GM23248 (cell line): ENCODE measurements around the gene PGBD5. TPM values are rescaled to one million over a fixed set of nuclear protein-coding genes. Genes with fewer than 3 reads are reported as not detected.

Experiments
- DNase-seq: peaks from one replicate; pipeline ENCODE4 v3.0.0-alpha.2; 2015
- H2AFZ ChIP-seq: fragments of 200-600 bp; sonication (generic); 2 replicates; pipeline ENCODE4 v1.6.1; 2016; ENCODE audit warnings: antibody characterized with exemption
- H3F3A ChIP-seq: fragments of 200-600 bp; sonication (generic); 2 replicates; pipeline ENCODE4 v1.6.1; 2016; ENCODE audit warnings: mild to moderate bottlenecking, antibody characterized with exemption, mixed run types; ENCODE audit not compliant: insufficient read depth
- H3K27ac ChIP-seq: fragments of 200-600 bp; sonication (generic); 2 replicates; pipeline ENCODE4 v1.5.1; 2016; ENCODE audit warnings: mild to moderate bottlenecking
- H3K27me3 ChIP-seq: fragments of 200-600 bp; sonication (generic); replicated peaks from 2 replicates; pipeline ENCODE4 v1.6.1; 2016; ENCODE audit warnings: mild to moderate bottlenecking; ENCODE audit not compliant: insufficient read depth
- H3K36me3 ChIP-seq: fragments of 200-600 bp; sonication (generic); 2 replicates; pipeline ENCODE4 v1.6.1; 2016; ENCODE audit warnings: low read depth, mild to moderate bottlenecking
- H3K4me1 ChIP-seq: fragments of 200-600 bp; sonication (generic); 2 replicates; pipeline ENCODE4 v1.6.1; 2016; ENCODE audit warnings: mild to moderate bottlenecking; ENCODE audit not compliant: insufficient read depth
- H3K4me2 ChIP-seq: fragments of 200-600 bp; sonication (generic); one replicate; pipeline ENCODE4 v1.6.1; 2016; ENCODE audit warnings: mild to moderate bottlenecking; ENCODE audit not compliant: unreplicated experiment
- H3K4me3 ChIP-seq: fragments of 200-600 bp; sonication (generic); 2 replicates; pipeline ENCODE4 v1.5.1; 2016; ENCODE audit warnings: mild to moderate bottlenecking
- H3K79me2 ChIP-seq: fragments of 200-600 bp; sonication (generic); 2 replicates; pipeline ENCODE4 v1.6.1; 2016; ENCODE audit warnings: mild to moderate bottlenecking; ENCODE audit not compliant: insufficient read depth
- H3K9ac ChIP-seq: fragments of 200-600 bp; sonication (generic); 2 replicates; pipeline ENCODE4 v1.6.1; 2016; ENCODE audit warnings: mild to moderate bottlenecking
- H3K9me2 ChIP-seq: fragments of 200-600 bp; sonication (generic); 2 replicates; pipeline ENCODE4 v1.6.1; 2016; ENCODE audit warnings: mixed run types, mild to moderate bottlenecking, moderate library complexity; ENCODE audit not compliant: insufficient read depth
- H3K9me3 ChIP-seq: fragments of 200-600 bp; sonication (generic); one replicate; pipeline ENCODE4 v1.6.1; 2017; ENCODE audit warnings: low read depth
- H4K20me1 ChIP-seq: fragments of 200-600 bp; sonication (generic); 2 replicates; pipeline ENCODE4 v1.6.0; 2016; ENCODE audit not compliant: insufficient read depth
- EZH2 ChIP-seq: fragments of 200-600 bp; sonication (generic); IDR thresholded peaks from 2 replicates; pipeline ENCODE4 v1.6.1; 2018; ENCODE audit warnings: antibody characterized with exemption, mild to moderate bottlenecking; ENCODE audit not compliant: insufficient read depth, poor library complexity, severe bottlenecking
- EZH2phosphoT487 ChIP-seq: fragments of 200-600 bp; sonication (generic); IDR thresholded peaks from 2 replicates; pipeline ENCODE4 v1.6.1; 2018; ENCODE audit warnings: antibody characterized with exemption, moderate library complexity, mild to moderate bottlenecking, low read depth; ENCODE audit not compliant: insufficient read depth
- WGBS, 2 experiments: methylation state at CpG; one replicate each; pipeline ENCODE4 v1.1.6; 2015 to 2017; ENCODE audit warnings: low lambda C conversion rate in 2 of 2, low coverage in 1 of 2; ENCODE audit errors: missing lambda C conversion rate in 2 of 2; 5-methylcytosine and 5-hydroxymethylcytosine counted together
- in situ Hi-C: fragments of 300-500 bp; cut with MboI; formaldehyde crosslinking; loops from 2 replicates; pipeline ENCODE4 v1.15.0; 2020
- polyA plus RNA-seq: library from polyadenylated mRNA; unstranded; fragments of >200 nt; fragmentation: Nextera tagmentation; extraction: Ambion mirVana; gene quantifications from 2 replicates; pipeline ENCODE4 v1.2.1, GENCODE V29; 2016
- total RNA-seq: library from RNA; depleted of rRNA; stranded (reverse); fragments of >200 nt; shearing (Covaris generic); gene quantifications from 2 replicates; pipeline ENCODE4 v1.2.3, GENCODE V29; 2014

PGBD5 gene
- total and polyA plus RNA-seq, 2 experiments from 2014 or later, result 0.23 to 0.32 TPM

- no peak overlapping the region for H3K4me2 ChIP-seq
- H3K27ac ChIP-seq, result no peak overlapping the region
- no peak overlapping the region for H3K9ac ChIP-seq
- no peak for DNase-seq
- in situ Hi-C loops, result no loop called here
- H3K4me3 ChIP-seq, result no peak overlapping the region
- H3K4me1 ChIP-seq, result no peaks in the 10 kb centered on the region
- H3K79me2 ChIP-seq, result no peaks in the 10 kb centered on the region
- 90 to 93% methylated on average over 12 of the region's 12 CpGs for WGBS, 2 experiments
- peaks cover 3% of the 10 kb centered on the region; the same call in 1 of the 2 replicates for H3K36me3 ChIP-seq
- no peaks in the 10 kb centered on the region for H3K9me3 ChIP-seq
- 0 out of 2 replicates have a peak, but pooled peaks cover 6% of the 10 kb centered on the region for H3F3A ChIP-seq
- no peaks in the 10 kb centered on the region for H3K27me3 ChIP-seq
- H4K20me1 ChIP-seq, result no peaks in the 10 kb centered on the region
- no peak for TF ChIP-seq EZH2
- no peak overlapping the region for H2AFZ ChIP-seq
- no peaks in the 10 kb centered on the region for H3K9me2 ChIP-seq
Measured at GRCh38 chr1:230283678-230284077, 142.5 kb downstream of the PGBD5 start.

- no peaks in the 10 kb centered on the region for H3K27me3 ChIP-seq
- no peak overlapping the region for H3K4me2 ChIP-seq
- no peaks in the 10 kb centered on the region for H3K9me3 ChIP-seq
- H3K27ac ChIP-seq, result no peak overlapping the region
- WGBS, 2 experiments, result 97 to 100% methylated on average over 3 of the region's 3 CpGs
- no peak for DNase-seq
- H3K4me1 ChIP-seq, result no peaks in the 10 kb centered on the region
- no peak overlapping the region for H2AFZ ChIP-seq
- H3K79me2 ChIP-seq, result no peaks in the 10 kb centered on the region
- no peaks in the 10 kb centered on the region for H4K20me1 ChIP-seq
- H3K36me3 ChIP-seq, result peaks cover 5% of the 10 kb centered on the region; the same call in 1 of the 2 replicates
- TF ChIP-seq EZH2phosphoT487 (no peak), EZH2 (no peak)
- no peak overlapping the region for H3K9ac ChIP-seq
- 0 out of 2 replicates have a peak, but pooled peaks cover 6% of the 10 kb centered on the region for H3F3A ChIP-seq
- no peak overlapping the region for H3K4me3 ChIP-seq
- H3K9me2 ChIP-seq, result no peaks in the 10 kb centered on the region
- in situ Hi-C loops, result no loop called here
Measured at GRCh38 chr1:230282157-230282556, 144.0 kb downstream of the PGBD5 start.

GRCh38 chr1:230281556-230281955 lies 144.6 kb downstream of the PGBD5 start:
- Histone ChIP-seq H3K4me1 (no peaks in the 10 kb centered on the region), H3K79me2 (no peaks in the 10 kb centered on the region), H3K4me3 (no peak overlapping the region), H3K9me2 (no peaks in the 10 kb centered on the region), H3K9me3 (no peaks in the 10 kb centered on the region), H3K27ac (no peak overlapping the region), H3K4me2 (no peak overlapping the region), H3K27me3 (no peaks in the 10 kb centered on the region), H3F3A (0 out of 2 replicates have a peak, but pooled peaks cover 6% of the 10 kb centered on the region), H4K20me1 (no peaks in the 10 kb centered on the region), H3K9ac (no peak overlapping the region), H3K36me3 (peaks cover 11% of the 10 kb centered on the region; the same call in 1 of the 2 replicates), H2AFZ (no peak overlapping the region)
- DNase-seq, result no peak
- in situ Hi-C loops, result no loop called here
- no peak for TF ChIP-seq EZH2phosphoT487
- no peak for TF ChIP-seq EZH2
- WGBS, 2 experiments, result 88 to 91% methylated on average over 14 to 17 of the region's 17 CpGs

GRCh38 chr1:230280906-230281413 lies 145.2 kb downstream of the PGBD5 start:
- H3F3A ChIP-seq, result 0 out of 2 replicates have a peak, but pooled peaks cover 6% of the 10 kb centered on the region
- H3K9me3 ChIP-seq, result no peaks in the 10 kb centered on the region
- no peaks in the 10 kb centered on the region for H3K79me2 ChIP-seq
- no peak overlapping the region for H3K4me3 ChIP-seq
- no peaks in the 10 kb centered on the region for H3K27me3 ChIP-seq
- no peak for DNase-seq
- H3K4me1 ChIP-seq, result no peaks in the 10 kb centered on the region
- no peaks in the 10 kb centered on the region for H3K9me2 ChIP-seq
- H3K9ac ChIP-seq, result no peak overlapping the region
- H2AFZ ChIP-seq, result no peak overlapping the region
- H3K36me3 ChIP-seq, result peaks cover 15% of the 10 kb centered on the region; the same call in 1 of the 2 replicates
- no peaks in the 10 kb centered on the region for H4K20me1 ChIP-seq
- TF ChIP-seq EZH2phosphoT487 (no peak), EZH2 (no peak)
- in situ Hi-C loops, result no loop called here
- WGBS, 2 experiments, result 92 to 95% methylated on average over 16 to 23 of the region's 23 CpGs
- H3K27ac ChIP-seq, result no peak overlapping the region
- no peak overlapping the region for H3K4me2 ChIP-seq
